Measurements from ENCODE around the gene TSPAN11.
"Not testable (repeated sequence)": the region's sequence is repeated elsewhere in the genome, so short reads cannot be mapped to it uniquely, and the experiment has no call there.

Gene TSPAN11, protein sequence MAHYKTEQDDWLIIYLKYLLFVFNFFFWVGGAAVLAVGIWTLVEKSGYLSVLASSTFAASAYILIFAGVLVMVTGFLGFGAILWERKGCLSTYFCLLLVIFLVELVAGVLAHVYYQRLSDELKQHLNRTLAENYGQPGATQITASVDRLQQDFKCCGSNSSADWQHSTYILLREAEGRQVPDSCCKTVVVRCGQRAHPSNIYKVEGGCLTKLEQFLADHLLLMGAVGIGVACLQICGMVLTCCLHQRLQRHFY

DNA sequence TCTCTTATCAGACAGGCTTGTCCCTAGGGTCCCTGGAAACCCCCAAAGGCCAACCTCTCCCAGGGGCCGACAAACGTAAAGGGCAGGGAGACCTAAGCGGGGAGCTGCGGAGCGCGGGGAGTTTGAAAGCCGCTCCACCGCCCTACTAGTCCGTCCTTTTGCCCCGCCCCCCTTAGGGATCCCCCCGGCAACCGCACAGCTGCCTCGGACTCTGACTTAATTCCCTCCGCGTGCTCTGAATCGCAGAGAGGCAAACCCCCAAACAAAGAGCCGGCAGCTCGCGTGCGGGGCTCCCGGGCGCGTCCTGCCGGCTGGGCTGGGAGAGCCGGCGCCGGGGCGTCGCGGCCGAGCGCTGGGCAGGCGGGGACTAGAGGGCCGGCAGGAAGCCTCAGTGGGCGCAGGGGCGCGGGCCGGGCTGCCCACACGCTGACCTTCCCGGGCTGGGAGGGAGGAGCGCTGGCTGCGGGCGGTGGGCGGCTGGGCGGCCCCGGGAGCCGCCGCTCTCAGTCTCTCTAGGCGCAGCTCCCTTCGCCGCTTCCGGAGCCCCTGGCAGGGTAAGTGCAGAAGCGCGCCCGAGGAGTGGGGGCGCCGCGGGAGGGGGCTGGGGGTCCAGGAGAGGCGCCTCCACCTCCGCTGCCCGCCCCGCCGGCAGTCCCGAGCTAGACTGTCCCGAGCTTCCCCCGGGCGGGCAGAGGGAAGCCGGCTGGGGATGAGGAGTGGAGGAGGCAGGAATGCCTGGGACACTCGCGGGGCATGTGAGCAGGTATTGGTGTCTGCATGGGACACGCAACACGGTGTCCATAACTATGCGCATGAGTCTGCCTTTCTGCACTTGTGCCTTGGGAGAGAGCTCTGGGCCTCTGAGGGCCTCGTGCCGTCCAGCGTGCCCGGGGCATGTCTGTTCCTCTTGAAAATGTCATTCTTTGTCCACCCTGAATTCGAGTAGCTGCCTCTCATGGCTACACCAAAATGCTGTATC is at the start of gene TSPAN11:
Gene TSPAN11, plus strand, starts transcription at position 506 of the 979 bp plus-strand sequence. CDS start 27,244 bp downstream, outside the sequence.
- no peak for DNase-seq

- no peak for DNase-seq
These were observed 49.3 kb upstream of the TSPAN11 start for GRCh38 chr12:30877105-30877875.

DNA sequence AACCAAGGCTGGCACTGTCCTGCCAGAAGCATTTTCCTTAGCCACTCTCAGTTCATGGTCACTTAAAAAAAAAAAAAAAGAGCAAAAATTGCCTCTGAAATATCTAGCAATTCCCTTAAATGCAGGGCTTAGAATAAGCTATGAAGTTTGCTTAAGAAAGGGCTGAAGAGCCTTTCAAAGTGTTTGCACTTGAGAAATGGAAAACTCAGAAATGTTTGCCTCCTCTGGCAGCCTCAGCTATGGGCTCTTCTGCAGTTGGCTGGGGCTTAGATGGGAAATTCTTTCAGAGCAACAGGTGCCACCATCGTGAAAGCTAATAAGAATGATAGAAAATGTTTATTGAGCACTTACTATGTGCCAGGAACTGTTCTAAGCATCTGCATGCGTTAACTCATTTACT is 48.5 kb upstream of the TSPAN11 start:
- no peak for DNase-seq

- DNase-seq, result no peak
These were observed 46.5 kb upstream of the TSPAN11 start for GRCh38 chr12:30880061-30880460.

DNA sequence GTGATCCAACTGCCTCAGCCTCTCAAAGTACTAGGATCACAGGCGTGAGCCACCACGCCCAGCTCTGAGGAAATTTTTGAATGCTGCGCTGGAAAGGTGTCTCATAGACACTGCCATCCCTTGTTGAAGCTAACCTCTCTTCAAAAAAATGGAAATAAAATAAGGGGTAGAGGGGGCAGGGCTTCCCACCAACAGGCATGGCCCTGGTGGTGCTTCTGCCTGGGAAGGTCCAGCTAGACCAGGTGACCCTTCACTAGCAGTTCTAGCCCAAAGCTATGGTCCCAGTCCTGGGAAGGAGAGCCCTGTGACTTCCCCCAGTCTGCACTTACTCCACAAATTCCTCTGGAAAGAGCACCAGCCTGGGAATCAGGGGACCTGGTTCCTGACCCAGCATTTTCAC is 45.7 kb upstream of the TSPAN11 start:
- DNase-seq, result no peak

- no peak for DNase-seq
These were observed 43.8 kb upstream of the TSPAN11 start for GRCh38 chr12:30882706-30883105.

DNA sequence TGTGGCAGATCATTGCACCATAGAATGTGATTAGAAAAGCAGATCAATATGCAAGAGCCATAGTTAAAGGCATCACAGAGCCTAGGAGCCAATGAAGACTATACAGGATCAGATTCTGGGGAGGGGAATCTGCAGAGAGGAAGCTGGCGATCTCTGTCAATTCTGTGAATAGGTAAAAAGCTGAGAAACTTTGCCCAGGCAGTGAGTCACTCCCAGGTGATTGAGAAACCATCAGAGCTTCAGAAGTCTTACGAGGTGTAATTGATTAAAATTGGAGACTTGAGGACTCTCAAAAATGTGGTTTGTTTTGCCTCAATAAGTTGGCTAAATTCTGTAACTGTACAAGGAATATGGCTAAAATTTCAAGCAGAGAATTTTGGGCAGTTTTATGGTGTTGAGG is 41.7 kb upstream of the TSPAN11 start:
- DNase-seq, result no peak

- no peak for DNase-seq
These were observed 41.2 kb upstream of the TSPAN11 start for GRCh38 chr12:30885321-30885720.

- no peak for DNase-seq
These were observed 39.3 kb upstream of the TSPAN11 start for GRCh38 chr12:30887226-30887625.

DNA sequence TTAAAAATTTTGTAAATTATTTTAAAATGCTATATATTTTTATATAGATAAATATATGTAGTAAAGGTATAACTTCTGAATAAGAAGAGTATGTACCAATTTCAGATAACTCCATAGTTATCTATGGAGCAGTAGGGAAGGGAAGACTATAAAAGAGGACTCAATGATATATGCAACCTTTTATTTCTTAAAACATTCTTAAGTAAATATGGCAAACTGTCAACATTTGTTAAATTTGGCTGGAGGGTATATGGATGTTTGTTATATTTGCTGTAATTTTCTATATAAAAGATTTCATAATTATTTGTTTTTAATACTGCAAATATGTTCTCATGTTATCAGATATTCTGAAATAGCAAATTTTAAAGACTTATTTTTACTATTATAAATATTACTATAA is 38.3 kb upstream of the TSPAN11 start:
- no peak for DNase-seq

DNA sequence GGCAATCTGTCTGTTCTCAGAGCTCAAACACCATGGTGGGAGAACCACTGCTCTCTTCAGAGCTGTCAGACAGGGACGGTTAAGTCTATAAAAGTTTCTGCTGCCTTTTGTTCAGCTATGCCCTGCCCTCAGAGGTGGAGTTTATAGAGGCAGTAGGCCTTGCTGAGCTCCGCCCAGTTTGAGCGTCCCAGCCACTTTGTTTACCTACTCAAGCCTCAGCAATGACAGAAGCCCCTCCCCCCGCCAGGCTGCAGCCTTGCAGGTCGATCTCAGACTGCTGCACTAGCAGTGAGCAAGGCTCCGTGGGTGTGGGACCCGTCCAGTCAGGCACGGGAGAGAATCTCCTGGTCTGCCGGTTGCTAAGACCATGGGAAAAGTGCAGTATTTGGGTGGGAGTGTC is 32.0 kb upstream of the TSPAN11 start:
- DNase-seq, result not testable (repeated sequence)

DNA sequence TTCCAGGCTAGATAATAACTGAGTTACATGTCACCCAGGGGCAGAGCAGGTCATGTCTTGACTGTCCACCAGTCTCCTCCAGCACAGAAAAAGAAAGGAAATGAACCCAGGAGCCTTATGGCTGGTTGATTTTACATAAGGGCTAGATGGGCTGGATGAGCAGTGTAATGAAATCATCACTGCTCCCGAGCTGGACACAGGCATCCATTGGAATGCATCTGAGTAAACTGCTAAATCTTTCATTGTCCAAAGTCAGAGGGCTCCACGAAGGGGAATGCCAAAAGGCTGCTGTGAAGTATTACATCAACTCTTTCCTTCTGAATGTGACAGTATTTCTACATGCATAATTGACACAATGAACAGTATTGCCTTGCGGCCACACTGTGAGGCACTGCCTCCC is 30.1 kb upstream of the TSPAN11 start:
- no peak for DNase-seq

DNA sequence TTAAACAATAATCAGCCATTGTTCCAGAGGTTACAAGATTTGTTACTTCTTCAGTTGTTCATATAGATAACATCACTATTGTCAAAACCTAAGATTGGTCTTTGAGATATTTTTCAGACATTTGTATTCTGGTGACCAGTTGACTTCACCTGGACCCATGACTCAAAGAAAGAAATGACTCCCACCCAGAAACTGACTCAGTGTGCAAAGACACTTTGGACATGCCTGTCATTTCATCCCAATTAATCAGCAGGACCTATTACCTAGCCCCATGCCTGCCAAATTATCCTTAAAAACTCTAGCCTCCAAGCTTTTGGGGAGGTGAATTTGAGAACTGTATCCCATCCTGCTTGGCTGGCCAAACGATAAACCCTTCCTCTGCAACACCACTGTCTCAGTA is 27.7 kb upstream of the TSPAN11 start:
- no peak for DNase-seq

- no peak for DNase-seq
These were observed 26.2 kb upstream of the TSPAN11 start for GRCh38 chr12:30900351-30900750.

DNA sequence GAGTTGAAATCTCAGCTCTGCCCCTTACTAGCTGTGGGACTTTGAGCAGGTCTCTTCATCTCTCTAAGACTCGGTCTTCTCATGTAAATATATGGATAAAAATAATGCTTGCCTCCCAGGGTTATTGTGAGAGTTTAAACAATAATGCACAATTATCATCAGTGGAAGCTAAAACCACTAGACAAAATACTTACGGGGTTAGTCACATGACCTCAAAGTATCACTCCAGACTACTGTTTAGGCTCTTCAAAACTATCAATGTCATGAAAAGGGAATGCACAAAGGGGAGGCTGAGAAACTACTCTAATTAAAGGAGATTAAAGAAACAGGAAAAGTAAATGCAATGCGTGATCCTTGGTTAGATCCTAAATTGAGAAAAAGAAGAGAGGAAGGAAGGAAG is 24.5 kb upstream of the TSPAN11 start:
- no peak for DNase-seq

- DNase-seq, result no peak
These were observed 24.0 kb upstream of the TSPAN11 start for GRCh38 chr12:30902596-30902995.

GRCh38 chr12:30905463-30906009 is 21.0 kb upstream of the TSPAN11 start:
- DNase-seq, result no peak

DNA sequence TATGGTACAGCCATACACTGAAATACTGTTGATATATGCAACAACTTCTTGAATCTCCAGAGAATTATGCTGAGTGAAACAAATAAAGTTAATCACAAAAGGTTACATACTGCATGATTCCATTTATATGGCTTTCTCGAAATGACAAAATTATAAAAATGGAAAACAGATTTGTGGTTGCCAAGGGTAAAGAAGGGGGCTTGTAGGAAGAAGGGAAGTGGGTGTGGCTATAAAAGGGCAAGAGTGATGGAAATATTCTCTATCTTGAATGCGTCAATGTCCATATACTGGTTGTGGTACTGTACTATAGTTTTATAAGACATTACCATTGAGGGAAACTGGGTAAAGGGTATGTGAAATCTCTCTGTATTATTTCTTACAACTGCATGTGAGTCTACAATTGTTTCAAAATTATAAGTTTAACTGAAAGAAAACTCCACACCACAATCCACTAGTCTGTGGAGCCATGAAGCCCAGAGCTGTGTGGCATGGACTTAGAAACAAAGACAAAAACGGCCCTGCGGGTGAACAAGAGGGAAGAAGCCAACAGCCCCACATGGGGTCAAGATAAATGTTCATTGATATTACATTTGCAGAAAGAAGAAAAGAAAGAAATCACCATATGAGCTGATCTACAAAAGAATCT is 18.3 kb upstream of the TSPAN11 start:
- no peak for DNase-seq

GRCh38 chr12:30908722-30909348 is 17.7 kb upstream of the TSPAN11 start:
- DNase-seq, result no peak

DNA sequence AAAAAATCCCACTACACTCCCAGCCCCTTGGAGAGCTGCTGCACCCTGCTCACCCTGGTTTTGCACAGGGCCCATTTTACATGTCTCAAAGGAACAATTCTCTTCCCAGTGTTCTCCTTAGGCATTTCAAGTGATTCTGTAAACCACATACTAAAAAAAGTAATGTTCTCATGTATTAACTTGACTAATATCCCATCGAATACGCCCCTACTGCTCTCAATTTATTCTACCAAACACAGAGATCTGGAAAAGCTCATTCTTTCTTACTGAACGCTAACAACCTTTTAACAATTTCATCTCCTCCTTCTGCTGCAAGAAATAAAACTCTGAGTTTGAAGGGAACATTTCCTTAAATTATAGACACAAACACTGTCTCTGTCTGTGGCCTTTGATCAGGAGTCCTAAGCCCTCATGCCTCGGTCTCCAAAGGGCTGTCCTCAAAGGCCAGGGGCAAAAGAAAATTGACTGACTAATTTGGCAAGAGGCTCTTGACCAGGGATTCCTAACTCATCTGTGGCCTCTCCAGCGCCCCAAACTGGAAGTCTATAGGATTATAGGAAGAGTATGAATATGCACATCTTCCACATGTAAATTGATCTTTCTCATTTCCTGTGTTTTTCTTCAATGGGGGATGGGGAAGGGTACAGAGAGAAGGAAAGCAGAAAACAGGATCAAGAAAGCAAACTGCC is 17.1 kb upstream of the TSPAN11 start:
- no peak for DNase-seq

DNA sequence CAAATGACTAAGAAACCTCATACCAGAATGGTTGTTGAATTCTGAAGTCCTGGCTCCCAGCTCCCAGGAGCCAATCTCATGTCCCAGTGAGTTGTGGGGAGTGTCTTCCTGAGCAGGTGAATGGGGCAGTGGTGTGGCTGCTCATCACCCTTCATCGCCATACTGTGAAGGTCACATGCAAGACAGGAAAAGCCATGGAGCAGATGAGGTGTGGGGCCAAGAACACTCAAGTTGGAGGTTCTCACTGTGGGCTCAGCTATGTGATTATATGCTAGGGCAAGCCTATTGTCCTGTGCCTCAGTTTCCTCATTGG is 16.6 kb upstream of the TSPAN11 start:
- no peak for DNase-seq

DNA sequence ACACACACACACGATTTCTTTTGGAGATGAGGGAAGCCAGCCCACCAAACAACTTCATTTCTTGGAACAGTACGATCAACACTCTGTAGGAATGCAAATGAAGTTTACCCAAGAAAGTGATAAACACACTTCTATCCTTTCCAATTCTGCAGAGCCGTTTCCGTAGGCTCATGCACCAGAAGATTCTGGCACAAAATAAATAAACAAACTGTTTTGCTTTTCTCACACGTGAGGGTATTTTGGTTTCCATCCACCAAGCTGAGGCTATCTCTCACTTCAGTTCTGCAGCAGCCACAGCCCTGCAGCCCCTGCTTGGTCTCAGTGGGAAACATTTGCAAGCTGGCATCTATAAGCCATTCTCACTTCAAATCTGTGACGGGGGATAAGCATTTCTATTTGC is 15.3 kb upstream of the TSPAN11 start:
- DNase-seq, result no peak
